ENCODE data around the gene PPARG. TPM values are rescaled to one million over a fixed set of nuclear protein-coding genes. Genes with fewer than 3 reads are reported as not detected.
A peak's percentile ranks its signal among the peaks of the same experiment; 100 is the strongest.

The PPARG gene
- total and polyA plus RNA-seq, 2 experiments from 2014 or later: 0.49 to 0.76 TPM

- WGBS, 2 experiments (ENCODE audit: low coverage in 1 of 2, low lambda C conversion rate in 2 of 2, missing lambda C conversion rate in 2 of 2): 24% methylated on average over 9 of the region's 9 CpGs
- Histone ChIP-seq H3K27me3 (replicated peaks; ENCODE audit: insufficient read depth) (no peaks in the 10 kb centered on the region), H2AFZ (peak overlapping the region; percentile 70), H3K79me2 (ENCODE audit: insufficient read depth) (peaks cover 3% of the 10 kb centered on the region), H3K36me3 (ENCODE audit: low read depth) (no peaks in the 10 kb centered on the region), H3K27ac (no peak overlapping the region), H4K20me1 (ENCODE audit: insufficient read depth) (no peaks in the 10 kb centered on the region), H3K9me3 (ENCODE audit: low read depth) (no peaks in the 10 kb centered on the region), H3F3A (ENCODE audit: insufficient read depth) (no peaks in the 10 kb centered on the region), H3K4me3 (no peak overlapping the region), H3K9ac (no peak overlapping the region), H3K4me1 (ENCODE audit: insufficient read depth) (peaks cover 10% of the 10 kb centered on the region), H3K9me2 (ENCODE audit: insufficient read depth) (no peaks in the 10 kb centered on the region), H3K4me2 (ENCODE audit: unreplicated experiment) (no peak overlapping the region)
- in situ Hi-C loops (cut with MboI): loop anchor here (5.0 kb wide), 1 partner anchor 343 kb away; no protein-coding TSS in a partner anchor
- DNase-seq: peak; percentile 58
- TF ChIP-seq EZH2phosphoT487 (IDR thresholded peaks at IDR 0.05; ENCODE audit: insufficient read depth, low read depth): no peak
- TF ChIP-seq EZH2 (IDR thresholded peaks at IDR 0.05; ENCODE audit: insufficient read depth, poor library complexity, severe bottlenecking): no peak
Observed at GRCh38 chr3:12479919-12480427, 191.1 kb downstream of the PPARG start.

- H2AFZ ChIP-seq: peak overlapping the region; percentile 94
Observed at GRCh38 chr3:12483410-12483809, 194.5 kb downstream of the PPARG start.

GRCh38 chr3:12483872-12484197, 195.0 kb downstream of the PPARG start:
- no peaks in the 10 kb centered on the region for H3F3A ChIP-seq (ENCODE audit: insufficient read depth)
- peak overlapping the region; percentile 81 for H3K4me3 ChIP-seq
- H3K9ac ChIP-seq: peak overlapping the region; percentile 65
- H3K4me1 ChIP-seq (ENCODE audit: insufficient read depth): peaks cover 8% of the 10 kb centered on the region; the same call in 1 of the 2 replicates
- 5% methylated on average over 9 to 10 of the region's 10 CpGs for WGBS, 2 experiments (ENCODE audit: low coverage in 1 of 2, low lambda C conversion rate in 2 of 2, missing lambda C conversion rate in 2 of 2)
- no peak for DNase-seq
- no peaks in the 10 kb centered on the region for H3K36me3 ChIP-seq (ENCODE audit: low read depth)
- H4K20me1 ChIP-seq (ENCODE audit: insufficient read depth): no peaks in the 10 kb centered on the region
- peak overlapping the region; percentile 94 for H2AFZ ChIP-seq
- peaks cover 24% of the 10 kb centered on the region for H3K79me2 ChIP-seq (ENCODE audit: insufficient read depth)
- H3K9me3 ChIP-seq (ENCODE audit: low read depth): no peaks in the 10 kb centered on the region
- no peaks in the 10 kb centered on the region for H3K27me3 ChIP-seq (replicated peaks; ENCODE audit: insufficient read depth)
- H3K9me2 ChIP-seq (ENCODE audit: insufficient read depth): no peaks in the 10 kb centered on the region
- no peak for TF ChIP-seq EZH2 (IDR thresholded peaks at IDR 0.05; ENCODE audit: insufficient read depth, poor library complexity, severe bottlenecking)
- TF ChIP-seq EZH2phosphoT487 (IDR thresholded peaks at IDR 0.05; ENCODE audit: insufficient read depth, low read depth): no peak
- H3K27ac ChIP-seq: no peak overlapping the region
- peak overlapping the region; percentile 90 for H3K4me2 ChIP-seq (ENCODE audit: unreplicated experiment)
- in situ Hi-C loops (cut with MboI): no loop called here

More at GRCh38 chr3:12483410-12483809, 194.5 kb downstream of the PPARG start:
- 5 to 14% methylated on average over 1 of the region's 1 CpG for WGBS, 2 experiments (ENCODE audit: low coverage in 1 of 2, low lambda C conversion rate in 2 of 2, missing lambda C conversion rate in 2 of 2)
- Histone ChIP-seq H3F3A (ENCODE audit: insufficient read depth) (no peaks in the 10 kb centered on the region), H3K9ac (no peak overlapping the region), H3K9me3 (ENCODE audit: low read depth) (no peaks in the 10 kb centered on the region), H3K9me2 (ENCODE audit: insufficient read depth) (no peaks in the 10 kb centered on the region), H4K20me1 (ENCODE audit: insufficient read depth) (no peaks in the 10 kb centered on the region), H3K4me1 (ENCODE audit: insufficient read depth) (peaks cover 8% of the 10 kb centered on the region; the same call in 1 of the 2 replicates), H3K79me2 (ENCODE audit: insufficient read depth) (peaks cover 20% of the 10 kb centered on the region), H3K4me3 (peak overlapping the region; percentile 81), H3K36me3 (ENCODE audit: low read depth) (no peaks in the 10 kb centered on the region), H3K4me2 (ENCODE audit: unreplicated experiment) (peak overlapping the region; percentile 90), H3K27me3 (replicated peaks; ENCODE audit: insufficient read depth) (no peaks in the 10 kb centered on the region), H3K27ac (no peak overlapping the region)
- DNase-seq: peak; percentile 24
- in situ Hi-C loops (cut with MboI): no loop called here
- TF ChIP-seq EZH2phosphoT487 (IDR thresholded peaks at IDR 0.05; ENCODE audit: insufficient read depth, low read depth) (no peak), EZH2 (IDR thresholded peaks at IDR 0.05; ENCODE audit: insufficient read depth, poor library complexity, severe bottlenecking) (no peak)

Small RNA genes lying within 50 kb of the gene (small RNA-seq; reads per million reads assigned to genes)
- gene AC091492.1 (ENCODE audit: low read depth, low replicate concordance): not detected

Other genes with a start within 250 kb of the PPARG start
- gene TIMP4, start 130.2 kb upstream of the PPARG start, total RNA-seq (2014; rRNA removed; shearing (Covaris generic)): 0.54 TPM in 1 of 2 replicates, not detected in the other
- 0.27 TPM in 1 of 2 replicates, not detected in the other for gene TIMP4, start 130.2 kb upstream of the PPARG start, polyA plus RNA-seq (2016; fragmentation: Nextera tagmentation; extraction: Ambion mirVana)
- 9.6 and 15.6 TPM in 2 replicates for gene TSEN2, start 195.4 kb downstream of the PPARG start, total RNA-seq (2014; rRNA removed; shearing (Covaris generic))
- 12.3 and 13.6 TPM in 2 replicates for gene TSEN2, start 195.4 kb downstream of the PPARG start, polyA plus RNA-seq (2016; fragmentation: Nextera tagmentation; extraction: Ambion mirVana)